ENCODE data around the gene VASP. TPM values are rescaled to one million over a fixed set of nuclear protein-coding genes. Genes with fewer than 3 reads are reported as not detected.
A peak's percentile ranks its signal among the peaks of the same experiment; 100 is the strongest.

VASP gene
- total and polyA plus RNA-seq, 9 of the 15 experiments (the other 6 are each of a cell fraction or from before 2014, with no cell fraction given): 16.7 to 261 (median 112) TPM

DNA sequence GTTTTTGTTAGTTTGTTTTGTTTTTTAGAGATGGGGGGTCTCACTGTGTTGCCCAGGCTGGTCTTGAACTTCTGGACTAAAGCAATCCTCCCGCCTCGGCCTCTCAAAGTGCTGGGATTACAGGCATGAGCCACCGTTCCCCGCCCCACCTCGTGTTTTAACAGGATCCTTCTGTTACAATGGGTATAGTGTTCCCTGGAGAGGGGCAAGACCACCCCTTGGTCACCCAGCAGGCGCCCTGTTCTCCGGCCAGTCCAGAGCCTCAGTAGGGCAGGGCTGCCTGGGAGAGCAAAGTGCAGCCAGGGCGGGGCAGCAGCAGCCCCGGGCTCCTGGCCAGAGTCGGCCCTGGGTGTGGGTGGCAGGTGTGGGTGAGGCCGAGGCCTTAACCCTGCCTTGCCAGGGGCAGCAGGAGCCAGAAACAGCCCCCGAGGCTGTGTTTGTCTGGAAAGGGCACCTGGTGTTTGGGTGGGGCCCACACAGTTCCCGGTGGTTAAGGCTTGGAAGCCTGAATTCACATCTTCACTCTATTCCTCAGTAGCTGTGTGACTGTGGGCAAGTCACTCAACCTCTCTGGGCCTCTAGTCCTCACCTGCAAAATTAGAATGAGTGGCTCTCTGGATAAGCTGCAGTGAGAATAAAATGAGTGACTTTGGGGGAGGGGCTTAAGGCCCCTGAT is 7.2 kb downstream of the VASP start (continued):
- TF ChIP-seq RCOR1 (IDR thresholded peaks at IDR 0.05; ENCODE audit: borderline replicate concordance in 1 of 2, low read depth in 2 of 2, low read length in 2 of 2) (peak in 1 of 2 experiments; percentile 50; a peak in 2 of 4 replicates), FOXA3 (CRISPR knock-in tag; conservative IDR thresholded peaks at IDR 0.05 in 1 of 2, IDR thresholded peaks at IDR 0.05 in 1 of 2) (no peak), ZNF561 (CRISPR knock-in tag; conservative IDR thresholded peaks at IDR 0.05) (no peak), ZNF239 (CRISPR knock-in tag; IDR thresholded peaks at IDR 0.05) (no peak), ZNF165 (CRISPR knock-in tag; IDR thresholded peaks at IDR 0.05; ENCODE audit: borderline replicate concordance) (no peak), MED1 (CRISPR knock-in tag; IDR thresholded peaks at IDR 0.05; ENCODE audit: borderline replicate concordance) (no peak), GTF2E2 (tag; IDR thresholded peaks at IDR 0.05) (no peak), ARNT (IDR thresholded peaks at IDR 0.05) (no peak), MTF1 (CRISPR knock-in tag; IDR thresholded peaks at IDR 0.05; ENCODE audit: borderline replicate concordance) (no peak), SUPT5H (IDR thresholded peaks at IDR 0.05) (no peak), TCFL5 (CRISPR knock-in tag; conservative IDR thresholded peaks at IDR 0.05) (no peak), CSDE1 (IDR thresholded peaks at IDR 0.05) (no peak), BRD4 (IDR thresholded peaks at IDR 0.05) (peak; percentile 40; the same call in 1 of the 2 replicates), PTBP1 (IDR thresholded peaks at IDR 0.05; ENCODE audit: low read depth, low read length) (peak; percentile 71; the same call in 1 of the 2 replicates), IFI16 (CRISPR knock-in tag; IDR thresholded peaks at IDR 0.05) (no peak), NR4A1 (CRISPR knock-in tag; IDR thresholded peaks at IDR 0.05) (no peak), NR4A1 (tag; IDR thresholded peaks at IDR 0.05) (no peak), HOXB6 (CRISPR knock-in tag; IDR thresholded peaks at IDR 0.05; ENCODE audit: borderline replicate concordance) (no peak), ILF3 (IDR thresholded peaks at IDR 0.05; ENCODE audit: borderline replicate concordance) (no peak)
- TF ChIP-seq, protein P1, sequence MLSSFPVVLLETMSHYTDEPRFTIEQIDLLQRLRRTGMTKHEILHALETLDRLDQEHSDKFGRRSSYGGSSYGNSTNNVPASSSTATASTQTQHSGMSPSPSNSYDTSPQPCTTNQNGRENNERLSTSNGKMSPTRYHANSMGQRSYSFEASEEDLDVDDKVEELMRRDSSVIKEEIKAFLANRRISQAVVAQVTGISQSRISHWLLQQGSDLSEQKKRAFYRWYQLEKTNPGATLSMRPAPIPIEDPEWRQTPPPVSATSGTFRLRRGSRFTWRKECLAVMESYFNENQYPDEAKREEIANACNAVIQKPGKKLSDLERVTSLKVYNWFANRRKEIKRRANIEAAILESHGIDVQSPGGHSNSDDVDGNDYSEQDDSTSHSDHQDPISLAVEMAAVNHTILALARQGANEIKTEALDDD (IDR thresholded peaks at IDR 0.05): no peak
- TF ChIP-seq, protein P2, sequence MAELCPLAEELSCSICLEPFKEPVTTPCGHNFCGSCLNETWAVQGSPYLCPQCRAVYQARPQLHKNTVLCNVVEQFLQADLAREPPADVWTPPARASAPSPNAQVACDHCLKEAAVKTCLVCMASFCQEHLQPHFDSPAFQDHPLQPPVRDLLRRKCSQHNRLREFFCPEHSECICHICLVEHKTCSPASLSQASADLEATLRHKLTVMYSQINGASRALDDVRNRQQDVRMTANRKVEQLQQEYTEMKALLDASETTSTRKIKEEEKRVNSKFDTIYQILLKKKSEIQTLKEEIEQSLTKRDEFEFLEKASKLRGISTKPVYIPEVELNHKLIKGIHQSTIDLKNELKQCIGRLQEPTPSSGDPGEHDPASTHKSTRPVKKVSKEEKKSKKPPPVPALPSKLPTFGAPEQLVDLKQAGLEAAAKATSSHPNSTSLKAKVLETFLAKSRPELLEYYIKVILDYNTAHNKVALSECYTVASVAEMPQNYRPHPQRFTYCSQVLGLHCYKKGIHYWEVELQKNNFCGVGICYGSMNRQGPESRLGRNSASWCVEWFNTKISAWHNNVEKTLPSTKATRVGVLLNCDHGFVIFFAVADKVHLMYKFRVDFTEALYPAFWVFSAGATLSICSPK (IDR thresholded peaks at IDR 0.05; ENCODE audit: borderline replicate concordance): no peak
- TF ChIP-seq, protein P3, sequence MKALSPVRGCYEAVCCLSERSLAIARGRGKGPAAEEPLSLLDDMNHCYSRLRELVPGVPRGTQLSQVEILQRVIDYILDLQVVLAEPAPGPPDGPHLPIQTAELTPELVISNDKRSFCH (CRISPR knock-in tag; IDR thresholded peaks at IDR 0.05): no peak
- TF ChIP-seq, protein P3 (tag; IDR thresholded peaks at IDR 0.05): no peak
- TF ChIP-seq, protein P4, sequence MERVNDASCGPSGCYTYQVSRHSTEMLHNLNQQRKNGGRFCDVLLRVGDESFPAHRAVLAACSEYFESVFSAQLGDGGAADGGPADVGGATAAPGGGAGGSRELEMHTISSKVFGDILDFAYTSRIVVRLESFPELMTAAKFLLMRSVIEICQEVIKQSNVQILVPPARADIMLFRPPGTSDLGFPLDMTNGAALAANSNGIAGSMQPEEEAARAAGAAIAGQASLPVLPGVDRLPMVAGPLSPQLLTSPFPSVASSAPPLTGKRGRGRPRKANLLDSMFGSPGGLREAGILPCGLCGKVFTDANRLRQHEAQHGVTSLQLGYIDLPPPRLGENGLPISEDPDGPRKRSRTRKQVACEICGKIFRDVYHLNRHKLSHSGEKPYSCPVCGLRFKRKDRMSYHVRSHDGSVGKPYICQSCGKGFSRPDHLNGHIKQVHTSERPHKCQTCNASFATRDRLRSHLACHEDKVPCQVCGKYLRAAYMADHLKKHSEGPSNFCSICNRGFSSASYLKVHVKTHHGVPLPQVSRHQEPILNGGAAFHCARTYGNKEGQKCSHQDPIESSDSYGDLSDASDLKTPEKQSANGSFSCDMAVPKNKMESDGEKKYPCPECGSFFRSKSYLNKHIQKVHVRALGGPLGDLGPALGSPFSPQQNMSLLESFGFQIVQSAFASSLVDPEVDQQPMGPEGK (CRISPR knock-in tag; IDR thresholded peaks at IDR 0.05; ENCODE audit: borderline replicate concordance): no peak

Data from K562 (cell line).